CD4-positive, CD25-positive, alpha-beta regulatory T cell (primary cell): Measurements from ENCODE around the gene ZNF146. TPM values are rescaled to one million over a fixed set of nuclear protein-coding genes. Genes with fewer than 3 reads are reported as not detected.
"Not testable (repeated sequence)": the region's sequence is repeated elsewhere in the genome, so short reads cannot be mapped to it uniquely, and the experiment has no call there.

Source experiments
- ATAC-seq, 2 donors: fragments of 150-1000 bp; cut with Tn5 transposase; one replicate each; pipeline ENCODE4 v1.10.0; 2021; ENCODE audit warnings: low read depth in 2 of 2, moderate number of reproducible peaks in 2 of 2, moderate library complexity in 1 of 2
- DNase-seq, 3 donors: peaks; one replicate each; pipeline versions ENCODE4 v3.0.0 to v3.0.0-alpha.2; 2012 to 2022; ENCODE audit warnings: mixed read lengths in 1 of 3
- H3K27ac ChIP-seq: one replicate; pipeline ENCODE4 v1.7.0; 2013; ENCODE audit warnings: mild to moderate bottlenecking, low read length; ENCODE audit not compliant: insufficient read depth, poor library complexity, severe bottlenecking
- H3K27me3 ChIP-seq: one replicate; pipeline ENCODE4 v1.7.0; 2013; ENCODE audit warnings: low read length; ENCODE audit not compliant: control insufficient read depth, insufficient read depth
- H3K36me3 ChIP-seq: one replicate; pipeline ENCODE4 v1.7.0; 2013; ENCODE audit warnings: mild to moderate bottlenecking, low read length, moderate library complexity; ENCODE audit not compliant: control insufficient read depth, insufficient read depth
- H3K4me1 ChIP-seq: 2 replicates; pipeline ENCODE4 v1.7.0; 2013; ENCODE audit warnings: mild to moderate bottlenecking, low read length; ENCODE audit not compliant: insufficient read depth, control insufficient read depth, poor library complexity, severe bottlenecking
- H3K4me3 ChIP-seq: one replicate; pipeline ENCODE4 v1.7.0; 2013; ENCODE audit warnings: low read depth, mild to moderate bottlenecking, low read length, moderate library complexity
- H3K9me3 ChIP-seq, 2 experiments: 1 replicate in 1 of 2; 2 replicates in 1 of 2; pipeline ENCODE4 v1.7.0; 2013; ENCODE audit warnings: low read length in 2 of 2, mild to moderate bottlenecking in 1 of 2, moderate library complexity in 1 of 2; ENCODE audit not compliant: control insufficient read depth in 2 of 2
- H3K27ac Mint-ChIP-seq, 3 donors: one replicate each; pipeline ENCODE4 v1.8.0; 2020 to 2022; ENCODE audit warnings: mild to moderate bottlenecking in 3 of 3, mixed read lengths in 3 of 3, moderate library complexity in 2 of 3
- H3K27me3 Mint-ChIP-seq: one replicate; pipeline ENCODE4 v1.8.0; 2022; ENCODE audit warnings: mild to moderate bottlenecking, mixed read lengths
- H3K36me3 Mint-ChIP-seq: one replicate; pipeline ENCODE4 v1.8.0; 2020; ENCODE audit warnings: mixed read lengths
- H3K4me1 Mint-ChIP-seq, 4 donors: one replicate each; pipeline ENCODE4 v1.8.0; 2020 to 2022; ENCODE audit warnings: mixed read lengths in 4 of 4, mild to moderate bottlenecking in 1 of 4
- H3K4me3 Mint-ChIP-seq, 4 donors: one replicate each; pipeline ENCODE4 v1.8.0; 2020 to 2022; ENCODE audit warnings: mild to moderate bottlenecking in 4 of 4, mixed read lengths in 4 of 4, moderate library complexity in 3 of 4
- H3K9me3 Mint-ChIP-seq, 7 donors: one replicate each; pipeline ENCODE4 v1.8.0; 2020 to 2022; ENCODE audit warnings: mixed read lengths in 7 of 7, mild to moderate bottlenecking in 3 of 7, moderate library complexity in 2 of 7
- polyA plus RNA-seq, 4 donors: library from polyadenylated mRNA; unstranded; fragments of 300-500 nt; fragmentation: Illumina TruSeq; gene quantifications; one replicate each; pipeline ENCODE4 v1.2.3, GENCODE V29; 2021
- total RNA-seq: library from RNA; stranded (reverse); gene quantifications from one replicate; pipeline ENCODE4 v1.2.3, GENCODE V29; 2022

Gene ZNF146
- total and polyA plus RNA-seq, 5 donors from 2014 or later = 26.4 to 67.2 (median 57.4) TPM

GRCh38 chr19:36266375-36266961 lies 51.6 kb downstream of the ZNF146 start:
- H3K4me3 ChIP-seq = no peak overlapping the region
- Mint-ChIP-seq H3K27me3 (no peaks in the 10 kb centered on the region), H3K27ac (no peak overlapping the region), H3K9me3 (peaks cover 5 to 25% (median 13%) of the 10 kb centered on the region in 7 donors), H3K4me1 (no peaks in the 10 kb centered on the region), H3K36me3 (no peaks in the 10 kb centered on the region), H3K4me3 (no peak overlapping the region)
- H3K4me1 ChIP-seq = no peaks in the 10 kb centered on the region
- H3K27me3 ChIP-seq = no peaks in the 10 kb centered on the region
- peaks cover 0 to 14% of the 10 kb centered on the region in 2 experiments for H3K9me3 ChIP-seq
- H3K36me3 ChIP-seq = no peaks in the 10 kb centered on the region
- no peak for DNase-seq
- H3K27ac ChIP-seq = no peak overlapping the region
- ATAC-seq = no peak

GRCh38 chr19:36267061-36267845 lies 52.3 kb downstream of the ZNF146 start:
- no peak for ATAC-seq
- no peaks in the 10 kb centered on the region for H3K4me1 Mint-ChIP-seq
- no peak for DNase-seq
- peak overlapping the region in 1 of 4 donors; percentile 28 for H3K4me3 Mint-ChIP-seq
- Histone ChIP-seq H3K36me3 (no peaks in the 10 kb centered on the region), H3K4me1 (no peaks in the 10 kb centered on the region), H3K27me3 (no peaks in the 10 kb centered on the region), H3K9me3 (peaks cover 0 to 14% of the 10 kb centered on the region in 2 experiments), H3K4me3 (no peak overlapping the region), H3K27ac (no peak overlapping the region)
- no peak overlapping the region for H3K27ac Mint-ChIP-seq
- H3K36me3 Mint-ChIP-seq = no peaks in the 10 kb centered on the region
- H3K9me3 Mint-ChIP-seq = peaks cover 5 to 25% (median 13%) of the 10 kb centered on the region in 7 donors
- H3K27me3 Mint-ChIP-seq = no peaks in the 10 kb centered on the region

- DNase-seq, H3K27ac ChIP-seq, H3K4me3 Mint-ChIP-seq, H3K36me3 Mint-ChIP-seq, ATAC-seq, H3K27me3 ChIP-seq, H3K27ac Mint-ChIP-seq, H3K4me1 ChIP-seq, H3K27me3 Mint-ChIP-seq, H3K36me3 ChIP-seq, H3K4me3 ChIP-seq, H3K4me1 Mint-ChIP-seq: not testable (repeated sequence)
- peaks cover 0 to 14% of the 10 kb centered on the region in 2 experiments for H3K9me3 ChIP-seq
- peaks cover 5 to 25% (median 13%) of the 10 kb centered on the region in 7 donors for H3K9me3 Mint-ChIP-seq
These were observed 53.2 kb downstream of the ZNF146 start for GRCh38 chr19:36268081-36268480.

DNA sequence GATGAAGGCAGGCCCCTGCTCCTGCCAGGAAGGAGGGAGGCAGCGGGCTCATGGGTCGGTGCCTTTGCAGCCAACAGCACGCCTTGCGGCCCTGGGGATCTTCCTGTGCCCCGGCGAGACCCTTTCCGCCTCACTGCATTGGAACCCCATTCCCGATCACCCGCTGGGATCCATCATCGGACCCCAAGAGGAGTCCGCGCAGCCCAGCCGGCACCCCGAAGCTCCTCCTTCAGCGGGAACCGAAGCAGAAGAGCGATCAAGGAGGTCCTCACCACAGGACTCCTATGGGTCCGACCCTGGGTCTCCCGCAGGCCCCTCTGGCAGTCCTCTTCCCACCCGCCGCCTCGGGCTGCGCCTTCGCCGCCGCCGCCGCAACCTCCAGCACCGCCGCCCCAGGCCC lies 53.7 kb downstream of the ZNF146 start:
- peaks cover 4 to 24% (median 12%) of the 10 kb centered on the region in 7 donors for H3K9me3 Mint-ChIP-seq
- not testable (repeated sequence) for H3K27me3 ChIP-seq, H3K27ac ChIP-seq, H3K4me1 Mint-ChIP-seq, H3K4me3 ChIP-seq, H3K27me3 Mint-ChIP-seq, H3K4me1 ChIP-seq, H3K4me3 Mint-ChIP-seq, H3K36me3 Mint-ChIP-seq, ATAC-seq, H3K27ac Mint-ChIP-seq, DNase-seq, H3K36me3 ChIP-seq
- H3K9me3 ChIP-seq = peaks cover 0 to 14% of the 10 kb centered on the region in 2 experiments

GRCh38 chr19:36269295-36269694 lies 54.4 kb downstream of the ZNF146 start:
- peaks cover 4 to 17% (median 7%) of the 10 kb centered on the region in 7 donors for H3K9me3 Mint-ChIP-seq
- H3K4me3 Mint-ChIP-seq, ATAC-seq, H3K27ac Mint-ChIP-seq, H3K27me3 ChIP-seq, H3K27ac ChIP-seq, H3K4me1 Mint-ChIP-seq, H3K4me1 ChIP-seq, H3K36me3 Mint-ChIP-seq, DNase-seq, H3K4me3 ChIP-seq, H3K27me3 Mint-ChIP-seq, H3K36me3 ChIP-seq: not testable (repeated sequence)
- H3K9me3 ChIP-seq = peaks cover 0 to 14% of the 10 kb centered on the region in 2 experiments

Other genes with a start within 250 kb of the ZNF146 start
- gene SDHAF1, start 219.9 kb upstream of the ZNF146 start, total RNA-seq = 11.8 TPM
- gene SDHAF1, start 219.9 kb upstream of the ZNF146 start, polyA plus RNA-seq = 10 to 100 TPM; 44.0 to 71.2 (median 67.4) TPM
- gene SYNE4, start 206.3 kb upstream of the ZNF146 start, total RNA-seq = 1.5 TPM
- under 1 TPM in 1 of 4 donors, not detected in 3; 0.40 TPM for gene SYNE4, start 206.3 kb upstream of the ZNF146 start, polyA plus RNA-seq
- gene ALKBH6, start 200.9 kb upstream of the ZNF146 start, total RNA-seq = 35.8 TPM
- 10 to 100 TPM; 18.3 to 32.7 (median 24.8) TPM for gene ALKBH6, start 200.9 kb upstream of the ZNF146 start, polyA plus RNA-seq
- 1.4 TPM for gene CLIP3, start 182.2 kb upstream of the ZNF146 start, total RNA-seq
- gene CLIP3, start 182.2 kb upstream of the ZNF146 start, polyA plus RNA-seq = 1 to 10 TPM in 1 of 4 donors, under 1 TPM in 3; 0.38 to 1.3 (median 0.61) TPM
- gene THAP8, start 160.8 kb upstream of the ZNF146 start, total RNA-seq = 2.9 TPM
- gene THAP8, start 160.8 kb upstream of the ZNF146 start, polyA plus RNA-seq = 1 to 10 TPM; 3.5 to 8.2 (median 6.7) TPM
- gene WDR62, start 160.2 kb upstream of the ZNF146 start, total RNA-seq = 6.8 TPM
- gene WDR62, start 160.2 kb upstream of the ZNF146 start, polyA plus RNA-seq = under 1 TPM in 3 of 4 donors, not detected in 1; 0.21 to 0.46 (median 0.44) TPM
- gene OVOL3, start 104.0 kb upstream of the ZNF146 start, total RNA-seq = not detected
- gene OVOL3, start 104.0 kb upstream of the ZNF146 start, polyA plus RNA-seq = not detected
- gene POLR2I, start 100.2 kb upstream of the ZNF146 start, total RNA-seq = 29.4 TPM
- 100 to 1,000 TPM; 128 to 185 (median 160) TPM for gene POLR2I, start 100.2 kb upstream of the ZNF146 start, polyA plus RNA-seq
- gene TBCB, start 99.6 kb upstream of the ZNF146 start, total RNA-seq = 129 TPM
- gene TBCB, start 99.6 kb upstream of the ZNF146 start, polyA plus RNA-seq = 100 to 1,000 TPM; 235 to 346 (median 289) TPM
- 262 TPM for gene CAPNS1, start 75.0 kb upstream of the ZNF146 start, total RNA-seq
- gene CAPNS1, start 75.0 kb upstream of the ZNF146 start, polyA plus RNA-seq = 100 to 1,000 TPM; 105 to 185 (median 140) TPM
- not detected for gene COX7A1, start 62.7 kb upstream of the ZNF146 start, total RNA-seq
- gene COX7A1, start 62.7 kb upstream of the ZNF146 start, polyA plus RNA-seq = not detected
- 5.7 TPM for gene ZNF565, start 441 bp upstream of the ZNF146 start, total RNA-seq
- 1 to 10 TPM; 1.0 to 3.5 (median 2.4) TPM for gene ZNF565, start 441 bp upstream of the ZNF146 start, polyA plus RNA-seq
- 4.8 TPM for gene ZFP14, start 164.1 kb downstream of the ZNF146 start, total RNA-seq
- 1 to 10 TPM; 3.0 to 4.8 (median 3.8) TPM for gene ZFP14, start 164.1 kb downstream of the ZNF146 start, polyA plus RNA-seq
- 2.9 TPM for gene ZFP82, start 203.5 kb downstream of the ZNF146 start, total RNA-seq
- 10 to 100 TPM in 2 of 4 donors, 1 to 10 TPM in 2; 5.4 to 14.4 (median 9.0) TPM for gene ZFP82, start 203.5 kb downstream of the ZNF146 start, polyA plus RNA-seq